LNCaP clone FGC (cell line): ENCODE data around the gene ABL2.
A peak's percentile ranks its signal among the peaks of the same experiment; 100 is the strongest.

Experiments
- DNase-seq: peaks from one replicate; pipeline ENCODE4 v3.0.0-alpha.2; 2011; ENCODE audit warnings: low read depth
- H3K4me3 ChIP-seq: 2 replicates; pipeline ENCODE4 v1.5.1; 2011; ENCODE audit warnings: mild to moderate bottlenecking, low read depth, low read length, control low read depth
- TF ChIP-seq, protein P1 (sequence below): IDR thresholded peaks from 2 replicates; pipeline ENCODE4 v1.5.1; 2012; ENCODE audit warnings: mild to moderate bottlenecking; ENCODE audit not compliant: control insufficient read depth, insufficient read depth; ENCODE audit errors: extremely low read depth

The ABL2 gene

DNA sequence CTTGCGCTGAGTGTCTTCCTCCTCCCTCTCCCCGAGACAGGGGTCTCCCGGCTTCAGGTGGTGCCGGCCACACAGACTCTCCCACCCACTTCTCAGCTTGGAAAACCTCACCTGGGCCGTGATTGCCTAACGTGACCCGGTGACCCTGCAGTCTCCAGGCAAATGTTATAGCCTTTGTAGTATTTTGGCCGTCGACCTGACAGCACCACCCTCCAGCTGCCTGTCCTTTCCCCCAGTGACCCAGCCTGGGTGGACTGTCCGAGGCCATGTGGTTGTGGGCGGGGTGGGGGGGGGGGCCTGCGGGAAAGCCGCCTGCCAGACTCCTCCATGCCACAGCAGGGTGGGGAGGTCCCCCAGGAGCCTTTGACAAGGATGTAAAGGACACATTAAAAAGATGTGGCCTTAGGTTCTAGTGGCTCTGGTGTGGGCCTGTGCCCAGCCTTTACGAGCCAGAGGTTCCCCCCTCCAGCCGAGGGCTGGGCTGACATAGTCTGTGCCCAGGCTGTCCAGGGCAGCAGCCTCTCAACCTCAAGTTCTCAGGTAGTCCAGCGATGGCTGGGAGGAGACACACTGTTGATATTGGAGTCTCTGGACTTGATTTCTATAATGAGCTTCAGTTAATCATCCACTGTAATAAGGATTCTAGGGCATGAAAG is 139.5 kb downstream of the ABL2 start:
- DNase-seq, result no peak
- no peak overlapping the region for H3K4me3 ChIP-seq
- TF ChIP-seq, protein P1, sequence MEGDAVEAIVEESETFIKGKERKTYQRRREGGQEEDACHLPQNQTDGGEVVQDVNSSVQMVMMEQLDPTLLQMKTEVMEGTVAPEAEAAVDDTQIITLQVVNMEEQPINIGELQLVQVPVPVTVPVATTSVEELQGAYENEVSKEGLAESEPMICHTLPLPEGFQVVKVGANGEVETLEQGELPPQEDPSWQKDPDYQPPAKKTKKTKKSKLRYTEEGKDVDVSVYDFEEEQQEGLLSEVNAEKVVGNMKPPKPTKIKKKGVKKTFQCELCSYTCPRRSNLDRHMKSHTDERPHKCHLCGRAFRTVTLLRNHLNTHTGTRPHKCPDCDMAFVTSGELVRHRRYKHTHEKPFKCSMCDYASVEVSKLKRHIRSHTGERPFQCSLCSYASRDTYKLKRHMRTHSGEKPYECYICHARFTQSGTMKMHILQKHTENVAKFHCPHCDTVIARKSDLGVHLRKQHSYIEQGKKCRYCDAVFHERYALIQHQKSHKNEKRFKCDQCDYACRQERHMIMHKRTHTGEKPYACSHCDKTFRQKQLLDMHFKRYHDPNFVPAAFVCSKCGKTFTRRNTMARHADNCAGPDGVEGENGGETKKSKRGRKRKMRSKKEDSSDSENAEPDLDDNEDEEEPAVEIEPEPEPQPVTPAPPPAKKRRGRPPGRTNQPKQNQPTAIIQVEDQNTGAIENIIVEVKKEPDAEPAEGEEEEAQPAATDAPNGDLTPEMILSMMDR, result no peak

DNA sequence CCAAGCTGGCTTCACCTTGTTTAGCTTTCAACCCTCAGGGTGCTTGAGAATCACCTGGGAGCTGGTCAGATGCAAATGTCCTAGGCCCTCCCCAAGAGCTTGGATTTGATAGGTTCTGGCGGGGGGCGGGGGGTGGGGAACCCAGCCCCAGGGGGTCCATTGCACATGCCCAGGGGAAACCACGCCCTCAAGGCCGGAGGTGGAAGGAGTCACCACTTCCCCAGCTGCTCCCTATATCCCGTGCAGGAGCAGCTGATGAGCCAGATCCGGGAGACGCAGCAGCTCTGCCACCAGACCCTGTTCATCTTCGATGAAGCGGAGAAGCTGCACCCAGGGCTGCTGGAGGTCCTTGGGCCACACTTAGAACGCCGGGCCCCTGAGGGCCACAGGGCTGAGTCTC is 141.8 kb downstream of the ABL2 start:
- H3K4me3 ChIP-seq, result no peak overlapping the region
- TF ChIP-seq, protein P1, result no peak
- no peak for DNase-seq

DNA sequence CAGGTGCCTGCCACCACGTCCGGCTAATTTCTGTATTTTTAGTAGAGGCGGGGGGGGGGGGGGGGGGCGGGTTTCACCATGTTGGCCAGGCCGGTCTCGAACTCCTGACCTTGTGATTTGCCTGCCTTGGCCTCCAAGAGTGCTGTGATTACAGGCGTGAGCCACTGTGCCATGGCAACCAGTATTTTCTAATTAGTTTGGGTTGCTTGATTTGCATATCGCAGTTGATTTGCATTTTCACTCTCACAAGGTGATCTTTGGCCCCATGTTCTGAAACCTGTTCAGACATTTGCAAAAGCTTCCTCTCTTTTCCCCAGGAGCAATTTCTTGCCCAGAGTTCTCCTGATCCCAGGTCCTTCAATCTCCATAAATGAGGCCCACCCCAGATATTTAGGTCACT is 145.9 kb downstream of the ABL2 start:
- no peak overlapping the region; the same call in 1 of the 2 replicates for H3K4me3 ChIP-seq
- no peak for DNase-seq
- TF ChIP-seq, protein P1, result no peak

- peak overlapping the region; percentile 88 for H3K4me3 ChIP-seq
- TF ChIP-seq, protein P1, result no peak
- no peak for DNase-seq
Measured at GRCh38 chr1:179082999-179083335, 146.5 kb downstream of the ABL2 start.

- DNase-seq, result no peak
- peak overlapping the region; percentile 88 for H3K4me3 ChIP-seq
- TF ChIP-seq, protein P1, result no peak
Measured at GRCh38 chr1:179082333-179082998, 147.0 kb downstream of the ABL2 start.

- H3K4me3 ChIP-seq, result peak within 1 kb of the TSS; percentile 88
- DNase-seq, result peak; percentile 64
- TF ChIP-seq, protein P1, result no peak
Measured at GRCh38 chr1:179081687-179082332, 147.7 kb downstream of the ABL2 start, which contains the start of gene TOR3A. Gene TOR3A (plus strand): TSS chr1:179082070. CDS start chr1:179082129, 59 bp downstream.
